Left renal cortex interstitium (tissue), 4 donors: ENCODE measurements around the gene CACFD1. TPM values are rescaled to one million over a fixed set of nuclear protein-coding genes. Genes with fewer than 3 reads are reported as not detected.
A peak's percentile ranks its signal among the peaks of the same experiment; 100 is the strongest.

Experiments used
- DNase-seq, 4 donors: peaks; one replicate each; pipeline ENCODE4 v3.0.0-alpha.2; 2013; ENCODE audit warnings: low read depth in 4 of 4, low spot score in 2 of 4, missing footprints in 1 of 4
- polyA plus RNA-seq, 4 donors: library from polyadenylated mRNA; unstranded; fragments of 120-200 nt; gene quantifications; one replicate each; pipeline ENCODE4 v1.2.1, GENCODE V29; 2013; ENCODE audit not compliant: insufficient read length in 4 of 4

CACFD1 gene
- polyA plus RNA-seq, 4 donors, result 24.9 to 40.7 (median 33.4) TPM

- no peak for DNase-seq
Measured at GRCh38 chr9:133495327-133496293, 35.8 kb downstream of the CACFD1 start.

DNA sequence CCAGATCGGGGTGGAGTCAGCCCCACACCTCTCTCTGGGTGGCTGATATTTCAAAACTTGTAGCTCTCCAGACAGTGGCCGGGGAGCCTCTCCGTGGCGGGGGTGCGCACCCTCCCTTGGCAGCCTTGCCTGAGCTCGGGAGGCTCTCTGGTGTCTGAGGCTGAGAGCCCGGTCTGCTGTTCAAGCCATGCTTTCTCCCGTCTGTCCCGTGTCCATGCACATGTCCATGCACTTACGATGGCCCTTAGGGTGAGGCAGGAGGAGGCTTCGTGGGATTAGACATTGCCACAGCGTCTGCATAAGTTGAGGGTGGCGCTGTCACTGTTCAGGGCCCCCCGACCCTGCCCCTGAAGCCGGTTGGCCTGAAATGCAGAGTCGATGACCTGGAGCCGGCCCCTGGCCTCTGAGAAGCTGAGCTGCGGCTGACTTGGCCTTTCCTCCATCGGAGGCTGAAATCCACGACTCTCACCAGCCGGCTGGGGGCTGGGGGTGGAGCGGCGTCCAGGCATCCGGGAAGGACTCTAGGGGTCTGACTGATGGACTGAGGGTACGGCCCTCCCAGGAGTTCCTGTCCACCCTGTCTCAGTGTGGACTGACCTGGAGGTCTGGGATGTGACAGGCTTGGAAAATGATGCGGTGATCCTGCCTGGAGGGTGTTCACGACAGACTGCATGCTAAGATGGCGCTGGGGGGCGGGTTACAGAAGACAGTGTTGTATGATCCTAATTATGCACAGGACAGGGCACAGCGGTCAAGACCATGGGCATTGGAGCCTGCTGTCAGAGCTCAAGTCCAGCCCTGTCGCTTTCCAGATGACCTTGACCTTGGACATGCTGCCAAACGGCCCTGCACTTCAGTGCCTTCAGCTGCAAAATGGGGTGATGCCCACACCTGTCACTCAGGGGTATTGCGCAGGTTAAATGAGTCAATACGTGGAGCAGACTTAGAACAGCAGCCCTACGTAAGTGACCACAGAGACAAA, 37.4 kb downstream of the CACFD1 start:
- no peak for DNase-seq

- DNase-seq, result no peak
Measured at GRCh38 chr9:133499132-133499891, 39.5 kb downstream of the CACFD1 start.

GRCh38 chr9:133499892-133500270, 40.1 kb downstream of the CACFD1 start:
- no peak for DNase-seq

DNA sequence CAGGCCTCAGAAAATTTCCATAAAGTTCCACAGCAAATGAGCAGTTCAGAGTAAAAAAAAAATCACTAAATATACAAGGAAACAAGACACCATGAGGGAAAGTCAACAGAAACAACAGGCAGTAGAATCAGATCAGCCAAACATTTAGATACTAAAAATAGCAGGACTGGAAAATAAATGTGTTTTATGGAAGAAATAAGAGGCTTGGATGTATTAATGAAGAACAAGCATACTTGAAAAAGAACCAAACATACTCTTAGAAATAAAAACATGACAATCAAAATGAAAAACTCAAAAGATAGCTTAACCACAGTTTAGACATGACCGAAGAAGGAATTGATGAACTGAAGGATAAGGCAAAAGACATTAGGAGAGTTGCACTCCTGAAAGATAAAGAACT, 42.3 kb downstream of the CACFD1 start:
- no peak for DNase-seq

DNA sequence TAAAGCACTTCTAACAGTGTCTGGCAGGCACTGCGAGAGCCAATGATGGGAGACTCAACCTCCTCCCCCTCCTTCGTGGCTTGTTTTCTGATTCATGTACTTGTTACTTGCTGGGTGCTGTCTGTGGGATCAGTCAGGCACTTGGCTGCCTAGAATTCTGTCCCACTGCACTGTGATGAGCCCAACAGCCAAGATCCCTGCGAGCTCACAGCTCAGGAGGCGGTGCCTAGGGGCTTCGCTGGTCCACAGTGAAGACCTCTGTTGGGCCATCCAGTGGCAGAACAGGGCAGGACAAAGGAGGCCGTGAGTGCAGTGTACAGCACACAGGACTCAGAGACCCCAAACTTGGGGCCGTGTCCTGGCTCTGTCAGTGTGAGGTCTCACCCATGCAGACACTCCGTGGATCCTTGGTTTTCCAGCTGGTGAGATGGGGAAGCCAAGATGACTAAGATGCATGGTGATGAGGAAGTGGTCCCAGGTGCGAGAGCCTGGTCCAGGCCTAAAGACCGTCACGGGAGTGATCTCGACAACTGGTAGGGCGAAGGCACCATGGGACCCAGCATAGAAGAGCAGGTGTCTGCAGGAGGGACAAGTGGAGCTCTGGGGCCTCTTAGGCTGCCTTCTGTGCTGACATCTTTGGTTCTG, 45.5 kb downstream of the CACFD1 start:
- no peak for DNase-seq

- no peak for DNase-seq
Measured at GRCh38 chr9:133505901-133506652, 46.3 kb downstream of the CACFD1 start.

DNA sequence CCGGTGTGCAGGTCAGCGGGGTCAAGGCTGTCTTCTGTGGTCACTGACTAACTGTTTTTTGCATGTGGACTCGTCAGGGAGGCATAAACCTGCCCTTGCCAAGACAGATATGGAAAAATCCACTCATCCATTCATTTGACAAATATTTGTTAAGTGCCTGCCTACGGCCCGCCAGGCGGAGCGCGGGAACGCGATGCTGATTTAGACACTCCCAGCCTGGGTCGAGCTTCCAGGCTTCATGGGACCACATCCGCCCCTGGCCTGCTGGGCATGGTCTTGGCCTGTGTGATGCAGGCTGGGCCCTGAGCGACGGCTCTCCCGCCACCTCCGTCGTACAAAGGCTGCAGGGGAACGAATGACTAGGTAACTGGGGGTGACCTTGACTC, 46.9 kb downstream of the CACFD1 start:
- DNase-seq, result no peak

DNA sequence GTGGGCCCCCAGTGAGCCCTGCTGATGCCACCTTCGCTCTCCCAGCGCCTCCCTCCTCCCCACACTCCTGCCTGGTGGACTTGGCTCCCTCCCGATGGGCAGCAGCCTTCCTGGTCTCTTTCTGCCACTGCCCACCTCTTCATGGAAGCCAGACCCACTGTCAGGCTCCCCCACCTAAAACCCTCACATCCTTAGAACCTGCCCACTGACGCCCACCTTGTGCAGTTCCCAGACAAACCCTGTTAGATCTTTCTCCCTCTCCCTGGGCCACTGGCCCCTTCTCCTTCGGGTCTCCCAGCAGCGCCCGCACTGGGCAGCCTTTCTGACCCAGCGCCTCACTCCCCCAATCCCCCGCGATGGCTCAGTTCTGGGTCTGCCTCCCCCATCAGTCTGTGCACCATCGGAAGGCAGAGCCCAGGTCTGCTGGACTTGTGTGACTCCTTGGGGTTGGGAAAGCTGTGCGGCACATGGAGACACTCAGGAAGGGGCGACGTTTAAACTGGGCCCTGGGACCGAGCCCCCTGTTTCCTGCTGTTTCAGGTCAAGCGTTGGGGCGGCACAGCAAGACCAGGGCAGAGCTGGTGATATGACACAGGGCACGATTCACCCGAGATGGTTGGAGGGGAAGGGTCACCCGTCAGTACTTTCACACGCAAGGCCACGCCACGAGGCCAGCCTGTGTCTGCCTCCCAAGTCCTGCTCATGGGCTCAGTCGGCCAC, 47.6 kb downstream of the CACFD1 start:
- DNase-seq, result no peak

DNA sequence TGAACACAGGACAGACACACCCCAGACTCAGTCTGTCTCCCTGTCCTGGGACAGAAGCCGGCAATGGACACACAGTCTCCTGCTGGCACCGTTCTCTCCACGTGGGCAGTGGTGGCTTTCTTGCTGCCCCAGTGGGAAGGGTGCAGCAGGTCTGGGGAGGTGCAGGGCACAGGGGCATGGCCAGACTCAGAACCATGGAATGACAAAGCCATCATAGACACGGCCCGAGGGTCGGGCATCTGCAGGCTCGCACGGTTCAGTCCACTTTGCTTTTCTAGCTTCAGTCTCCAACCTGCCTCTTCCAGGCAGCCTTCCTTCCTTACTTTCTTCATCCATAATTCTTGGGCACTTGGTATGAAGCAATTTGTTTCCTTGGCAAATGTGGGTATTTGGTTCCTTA, 48.3 kb downstream of the CACFD1 start:
- no peak for DNase-seq

GRCh38 chr9:133509179-133510083, 49.7 kb downstream of the CACFD1 start:
- peak in 2 of 4 donors; percentile 56 to 63 for DNase-seq

DNA sequence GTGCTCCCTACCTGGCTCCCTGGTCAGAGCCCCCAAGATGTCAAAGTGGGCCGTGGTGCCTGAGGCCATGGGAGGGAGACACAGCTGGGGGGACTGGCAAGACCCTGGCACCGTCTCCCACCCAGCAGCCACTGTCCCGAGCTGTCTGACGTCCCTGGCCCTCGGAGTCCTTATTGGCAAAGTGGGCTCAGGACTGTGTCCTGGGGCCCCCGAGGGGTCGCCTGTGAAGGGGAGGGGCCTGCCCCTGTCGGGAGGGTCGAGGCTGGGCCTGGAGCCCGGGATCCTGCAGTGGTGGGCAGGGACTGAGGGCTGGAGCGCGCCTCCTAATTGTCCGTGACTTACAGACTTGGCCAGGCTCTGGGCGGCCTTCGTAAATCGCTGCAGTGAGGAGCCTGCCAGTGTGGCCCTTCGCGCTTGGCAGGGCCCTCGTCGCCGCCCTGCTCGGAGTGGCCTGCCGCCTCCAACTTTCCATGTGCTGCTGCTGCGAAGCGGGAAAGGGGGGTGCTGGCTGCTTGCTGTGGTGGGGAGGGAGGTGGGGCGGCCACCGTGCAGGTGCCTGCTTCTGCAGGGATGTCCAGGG, 51.2 kb downstream of the CACFD1 start:
- DNase-seq, result no peak

- no peak for DNase-seq
Measured at GRCh38 chr9:133511607-133512006, 51.8 kb downstream of the CACFD1 start.

- DNase-seq, result no peak
Measured at GRCh38 chr9:133512253-133513213, 52.8 kb downstream of the CACFD1 start.

DNA sequence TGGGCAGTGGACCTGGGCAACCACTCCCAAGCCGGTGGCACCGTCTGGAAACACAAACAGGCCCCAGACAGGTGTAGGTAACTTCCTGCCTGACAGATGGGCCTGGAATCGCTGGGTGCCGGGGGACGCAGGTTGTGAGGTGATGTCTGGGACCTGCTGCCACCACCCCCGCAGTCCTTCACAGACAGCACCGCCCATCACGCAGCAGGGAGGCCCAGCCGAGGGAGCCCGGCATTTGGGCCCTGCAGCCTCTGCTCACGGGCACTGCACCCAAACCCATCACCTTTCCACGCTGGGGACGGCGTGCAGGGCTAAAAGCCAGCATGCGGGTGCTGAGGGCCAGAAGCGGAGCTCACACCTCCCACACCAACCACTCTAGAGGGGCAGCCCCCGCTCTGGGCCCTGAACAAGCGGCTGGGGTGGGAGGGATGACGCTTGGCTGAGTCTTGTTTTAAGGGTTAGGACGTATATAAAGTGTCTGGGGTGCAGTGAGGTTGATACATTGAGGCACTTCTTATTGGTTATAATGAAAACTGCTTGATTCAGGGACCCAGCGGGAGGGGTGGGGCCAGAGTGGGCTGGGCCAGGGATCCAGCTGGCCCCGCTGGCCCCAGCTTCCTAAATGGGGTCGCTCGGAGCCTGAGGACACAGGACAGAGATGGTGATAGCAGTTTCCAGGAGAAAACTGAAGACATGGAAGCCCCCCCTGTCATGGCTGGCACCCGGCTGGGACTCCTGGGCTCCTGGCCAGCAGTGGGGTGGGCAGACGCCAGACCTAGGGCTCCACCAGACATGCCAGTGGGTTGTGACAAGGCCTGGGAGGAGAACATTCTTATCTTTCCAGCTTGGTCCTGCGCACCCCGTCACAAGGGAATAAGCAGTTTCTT, 53.7 kb downstream of the CACFD1 start:
- no peak for DNase-seq
